HG03354 (cell line): Measurements from ENCODE around the gene STARD5.

ENCODE experiments used
- ATAC-seq: cut with Tn5 transposase; IDR thresholded peaks from one replicate; pipeline ENCODE4 v1.9.1; 2021; ENCODE audit warnings: mild to moderate bottlenecking; ENCODE audit not compliant: unreplicated experiment, poor library complexity, severe bottlenecking

The STARD5 gene

DNA sequence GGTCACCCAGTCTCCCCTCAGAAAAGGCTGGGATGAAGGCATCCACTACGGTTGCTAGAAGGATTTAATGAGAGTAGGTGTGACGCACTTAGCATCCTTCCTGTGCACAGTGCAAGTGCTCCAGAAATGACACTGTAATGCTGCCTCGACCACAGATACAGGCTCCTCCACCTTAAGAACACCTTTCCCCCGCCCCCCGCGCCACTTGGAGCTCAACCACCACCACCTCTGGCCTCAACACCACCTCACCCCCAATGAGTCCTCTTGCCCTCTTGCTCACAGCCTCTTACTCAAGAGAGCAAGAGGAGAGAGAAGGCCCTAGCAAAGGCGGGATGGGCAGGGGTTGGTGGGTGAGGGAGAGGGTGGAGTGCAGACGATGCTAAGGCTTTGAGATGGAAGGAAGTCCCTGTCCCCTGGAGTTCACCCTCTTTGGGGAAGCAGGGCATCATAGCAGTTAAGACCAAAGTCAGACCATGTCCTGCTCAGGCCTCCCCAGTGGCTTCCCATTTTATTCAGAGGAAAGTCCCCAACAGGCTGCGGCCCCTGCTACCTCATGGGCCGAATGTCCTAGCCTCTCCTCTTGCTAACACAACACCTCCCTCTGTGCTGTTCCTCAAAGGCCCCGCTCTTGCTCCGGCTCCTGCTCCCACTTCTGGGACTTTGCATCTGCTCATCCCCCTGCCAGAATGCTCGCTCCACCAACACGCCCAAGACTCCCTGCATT is 8.3 kb downstream of the STARD5 start:
- no peak for ATAC-seq

DNA sequence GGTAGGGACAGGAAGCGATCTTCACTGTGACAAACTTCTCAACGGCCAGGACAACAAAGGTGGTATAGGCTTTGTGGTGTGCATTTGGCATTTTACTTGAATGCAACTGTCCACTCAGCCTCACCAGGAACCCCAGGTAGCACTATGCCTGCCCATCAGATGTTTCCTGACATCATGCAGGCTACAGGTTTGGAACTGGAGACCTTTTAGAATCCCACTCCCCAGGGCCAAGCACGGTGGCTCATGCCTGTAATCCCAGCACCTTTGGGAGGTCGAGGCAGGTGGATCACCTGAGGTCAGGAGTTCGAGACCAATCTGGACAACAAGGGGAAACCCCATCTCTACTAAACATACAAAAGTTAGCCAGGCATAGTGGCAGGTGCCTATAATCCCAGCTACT is 9.6 kb downstream of the STARD5 start:
- no peak for ATAC-seq

DNA sequence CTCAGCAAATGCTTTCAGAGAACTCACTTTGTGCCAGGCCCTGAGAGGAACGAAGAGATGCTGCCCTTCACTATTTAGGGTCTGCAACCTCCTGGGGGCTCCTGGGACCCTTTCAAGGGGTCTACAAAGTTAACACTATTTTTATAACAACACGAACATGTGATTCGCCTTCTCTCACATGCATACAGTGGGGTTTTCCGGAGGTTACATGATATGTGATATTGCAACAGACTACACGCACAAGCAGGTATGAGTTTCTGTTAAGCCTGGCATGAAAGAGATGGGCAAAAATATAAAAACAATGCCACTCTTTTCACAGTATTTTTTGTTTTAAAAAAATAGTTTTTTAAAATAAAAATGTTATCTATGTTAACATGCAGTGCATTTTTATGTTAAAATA is 10.3 kb downstream of the STARD5 start:
- ATAC-seq: no peak

DNA sequence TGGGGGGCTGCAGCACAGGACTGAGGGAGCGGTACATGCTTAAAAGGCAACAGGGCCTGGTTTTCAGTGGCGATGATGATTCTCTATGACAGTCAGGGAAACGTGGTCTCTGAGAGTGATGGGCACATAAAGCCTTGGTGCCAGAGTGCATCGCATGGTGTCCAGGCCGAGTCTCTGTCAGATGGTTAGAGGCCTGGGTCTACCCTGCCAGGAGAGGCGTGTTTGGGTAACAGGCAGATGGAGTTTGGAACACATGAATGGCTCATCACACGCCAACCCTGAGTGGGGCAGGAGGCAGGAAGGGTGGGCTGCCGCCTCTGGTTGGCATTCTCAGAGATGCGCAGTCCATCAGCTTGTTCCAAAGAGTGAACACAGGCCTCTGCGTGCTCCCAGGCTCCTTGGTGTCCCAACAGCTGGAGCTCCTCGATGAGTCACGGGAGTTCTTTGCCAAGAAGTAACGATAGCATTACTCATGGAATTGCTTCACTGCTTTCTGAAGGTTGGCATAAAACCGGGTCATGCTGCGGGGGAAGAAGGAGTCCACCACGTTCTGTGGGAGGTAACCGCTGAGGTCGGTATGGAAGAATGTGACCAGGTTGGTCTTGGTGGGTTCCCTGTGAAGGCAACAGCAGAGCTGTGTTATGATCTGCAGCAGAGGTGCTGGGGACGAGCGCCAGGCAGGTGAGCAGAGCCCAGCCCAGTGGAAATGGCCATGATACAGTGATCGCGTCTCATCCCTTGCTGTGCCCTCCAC is 11.0 kb downstream of the STARD5 start:
- ATAC-seq: no peak

DNA sequence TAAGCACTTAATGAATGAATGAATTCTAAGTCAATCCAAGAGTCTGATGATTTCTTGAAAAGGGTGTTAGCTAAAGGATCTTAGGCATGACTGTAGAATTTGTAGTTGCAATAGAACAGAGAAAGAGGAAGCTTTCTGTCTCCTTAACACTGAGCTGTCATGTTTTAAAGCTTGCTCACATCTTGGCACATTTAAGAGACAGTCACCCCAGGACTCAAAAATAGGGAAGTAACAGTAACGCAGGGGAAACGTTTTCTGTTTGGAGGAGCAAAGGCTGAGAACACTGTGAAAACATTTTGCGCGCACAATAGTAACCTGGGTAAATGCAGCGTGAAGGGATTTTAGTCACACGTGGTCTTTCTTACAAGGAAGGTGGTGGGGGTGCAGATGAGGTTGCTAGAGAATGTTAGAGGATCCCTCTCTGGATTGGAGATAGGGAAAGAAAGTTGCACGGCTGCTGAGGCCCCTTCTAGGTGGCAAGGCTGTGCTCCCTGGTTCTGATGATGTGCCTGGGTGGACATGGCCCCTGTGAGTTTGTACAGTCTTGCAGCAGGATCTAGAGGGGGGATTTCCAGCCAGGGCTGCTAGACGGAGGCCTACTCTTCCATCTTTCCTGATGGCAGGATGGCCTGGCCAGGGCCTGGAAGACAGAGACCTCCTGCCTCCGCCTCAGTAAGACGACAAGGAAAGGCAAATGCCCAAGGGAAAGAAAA is 12.0 kb downstream of the STARD5 start:
- peak; percentile 62 for ATAC-seq

DNA sequence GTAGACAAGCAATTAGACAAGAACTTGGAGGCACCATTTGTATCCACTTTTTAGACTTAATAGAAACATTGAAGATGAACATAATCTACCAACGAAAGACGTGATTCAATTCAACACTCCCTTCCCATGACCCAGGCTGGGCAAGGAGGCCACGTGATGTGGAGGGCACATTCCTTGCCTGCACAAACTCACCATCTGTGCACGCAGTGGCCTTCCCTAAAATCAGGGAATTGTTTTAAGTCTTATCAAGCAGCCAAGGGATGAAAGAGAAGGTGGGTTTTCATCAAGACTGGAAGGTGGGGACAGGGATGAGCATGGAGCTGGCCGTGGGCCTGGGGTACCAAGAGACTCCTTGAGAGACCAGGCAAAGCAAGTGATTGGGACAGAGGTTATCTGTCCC is 13.5 kb downstream of the STARD5 start:
- ATAC-seq: no peak

DNA sequence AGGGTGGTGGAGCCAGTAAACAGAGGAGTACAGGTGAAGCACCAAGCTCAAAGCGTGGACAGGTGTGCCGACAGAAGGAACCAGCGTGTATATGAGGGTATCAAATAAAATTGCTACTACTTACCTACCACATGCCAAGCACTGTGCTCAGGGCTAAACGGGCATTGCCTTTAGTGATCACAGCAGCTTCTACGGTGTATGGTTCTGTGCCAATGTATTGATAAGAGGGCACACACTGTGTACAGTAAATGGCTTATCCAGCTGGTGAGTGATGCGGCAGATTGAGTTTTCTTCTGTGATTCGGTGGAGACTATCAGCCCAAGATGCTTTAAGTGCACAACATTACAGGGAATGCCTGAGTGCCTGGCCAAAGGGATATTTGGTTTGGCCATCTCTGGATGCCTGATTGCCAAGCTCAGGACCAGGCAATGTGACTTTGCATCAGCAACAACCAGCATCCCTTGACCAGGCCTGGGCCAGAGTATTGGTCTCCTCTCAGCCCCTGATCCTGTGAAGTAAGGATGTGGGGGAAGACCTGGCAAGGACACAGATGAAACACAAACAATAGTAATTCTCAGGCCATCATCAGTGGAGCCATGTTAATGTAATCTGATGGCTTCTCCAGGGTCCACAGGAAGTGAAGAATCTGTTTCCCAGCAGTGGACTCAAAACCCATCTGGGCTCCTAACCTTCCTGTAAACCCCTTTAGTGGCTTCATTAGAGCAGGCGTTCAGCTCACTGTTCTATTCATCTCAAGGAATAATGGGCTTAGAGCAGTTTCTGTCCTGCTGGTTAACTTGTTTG is 14.1 kb downstream of the STARD5 start:
- ATAC-seq: no peak

DNA sequence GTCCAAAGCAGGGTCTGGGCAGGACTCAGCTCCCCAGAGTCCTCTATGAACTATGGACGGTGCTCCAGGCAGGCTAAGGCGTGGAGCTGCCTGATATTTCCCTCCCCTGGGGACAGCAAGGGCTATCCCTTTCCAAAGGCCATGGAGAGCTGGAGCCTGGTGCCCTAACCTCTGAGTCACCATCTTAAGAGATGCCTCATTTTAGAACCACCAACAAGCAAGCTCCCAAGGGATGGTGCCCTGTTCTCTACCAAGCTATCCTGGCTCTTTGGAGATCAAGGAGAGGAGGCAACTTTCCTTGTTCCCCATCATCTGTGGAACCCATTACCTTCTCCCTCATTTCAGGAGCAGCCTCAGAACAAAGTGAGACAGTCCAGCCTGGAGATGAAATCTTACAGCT is 15.7 kb downstream of the STARD5 start:
- ATAC-seq: no peak

DNA sequence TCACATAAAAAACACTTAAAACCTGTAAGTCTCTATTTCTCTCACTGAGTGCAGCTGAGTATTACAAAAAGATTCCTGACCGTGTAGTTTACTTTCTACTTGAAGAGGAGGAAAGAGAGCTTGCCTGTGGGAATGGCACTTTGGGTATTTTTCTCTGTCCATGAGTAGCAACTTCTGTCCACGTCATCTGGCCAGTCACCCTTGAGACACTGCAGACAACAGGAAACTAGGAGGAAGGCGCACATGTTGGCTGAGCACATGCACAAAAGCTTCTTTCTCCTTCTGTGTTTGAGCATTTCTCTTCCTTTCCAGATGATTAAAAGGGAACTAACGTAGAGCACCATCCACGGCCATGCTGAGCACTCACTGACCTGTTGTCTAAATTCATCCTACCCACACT is 19.7 kb downstream of the STARD5 start:
- no peak for ATAC-seq

DNA sequence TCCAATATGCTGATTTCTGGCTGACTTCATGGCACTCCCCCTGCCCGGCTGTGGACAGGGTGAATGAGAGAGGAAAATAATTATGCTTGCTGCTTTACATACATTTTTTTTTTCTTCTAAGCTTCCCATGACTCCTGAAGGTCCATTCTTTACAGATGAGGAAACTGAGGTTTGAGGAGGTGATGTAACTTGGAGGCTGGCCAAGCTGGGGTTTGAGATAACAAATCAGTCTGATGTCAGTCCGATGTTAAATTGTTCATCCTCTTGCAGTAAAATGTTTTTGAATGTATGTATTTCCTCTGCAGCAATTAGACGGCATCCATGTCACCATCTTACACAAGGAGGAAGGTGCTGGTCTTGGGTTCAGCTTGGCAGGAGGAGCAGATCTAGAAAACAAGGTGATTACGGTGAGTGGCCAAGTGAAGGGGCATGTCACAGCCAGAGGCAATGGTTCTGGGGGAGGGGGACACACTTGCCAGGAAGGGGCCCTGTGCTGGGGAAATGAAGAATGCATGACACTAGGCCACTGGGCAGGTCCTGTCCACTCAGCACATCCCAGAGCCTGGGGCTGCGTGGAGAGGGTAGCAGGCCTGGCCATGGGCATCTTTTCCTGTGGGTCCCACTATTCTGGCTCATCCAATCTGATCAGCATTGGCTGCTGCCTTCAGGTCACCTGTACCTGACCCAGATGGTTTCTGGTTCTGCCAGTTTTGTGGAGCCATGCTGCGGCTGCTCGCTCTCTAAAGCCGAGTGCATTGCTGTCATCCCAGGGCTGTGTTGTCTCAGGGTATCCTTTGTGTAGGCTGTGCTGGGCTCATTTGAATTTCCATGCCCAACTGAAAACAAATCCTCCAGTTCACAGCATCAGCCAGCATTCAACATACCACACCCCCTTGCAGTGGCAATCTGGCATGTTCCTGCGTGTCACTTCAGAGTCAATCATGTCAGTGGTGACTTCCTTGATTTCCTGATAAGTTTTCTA is 20.4 kb downstream of the STARD5 start:
- ATAC-seq: no peak

DNA sequence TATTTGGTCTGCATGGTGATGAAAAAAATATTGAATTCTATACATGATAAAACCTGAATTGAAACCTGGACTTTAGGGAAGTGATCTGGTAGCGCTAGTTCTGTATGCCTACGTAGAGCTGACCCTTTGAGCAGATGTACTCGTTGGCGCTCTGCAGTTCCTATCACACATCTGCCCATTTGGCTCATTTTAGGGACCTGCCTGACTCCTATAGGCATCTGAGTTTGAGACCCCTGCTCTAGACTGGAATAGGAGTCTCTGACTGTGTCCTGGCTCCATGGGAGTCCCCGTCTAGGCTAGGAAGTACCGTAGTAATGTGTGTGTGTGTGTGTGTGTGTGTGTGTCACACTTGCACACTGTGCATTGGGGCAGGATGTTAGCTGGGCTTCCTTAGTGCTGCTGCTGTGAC is 21.2 kb downstream of the STARD5 start:
- peak; percentile 16 for ATAC-seq

DNA sequence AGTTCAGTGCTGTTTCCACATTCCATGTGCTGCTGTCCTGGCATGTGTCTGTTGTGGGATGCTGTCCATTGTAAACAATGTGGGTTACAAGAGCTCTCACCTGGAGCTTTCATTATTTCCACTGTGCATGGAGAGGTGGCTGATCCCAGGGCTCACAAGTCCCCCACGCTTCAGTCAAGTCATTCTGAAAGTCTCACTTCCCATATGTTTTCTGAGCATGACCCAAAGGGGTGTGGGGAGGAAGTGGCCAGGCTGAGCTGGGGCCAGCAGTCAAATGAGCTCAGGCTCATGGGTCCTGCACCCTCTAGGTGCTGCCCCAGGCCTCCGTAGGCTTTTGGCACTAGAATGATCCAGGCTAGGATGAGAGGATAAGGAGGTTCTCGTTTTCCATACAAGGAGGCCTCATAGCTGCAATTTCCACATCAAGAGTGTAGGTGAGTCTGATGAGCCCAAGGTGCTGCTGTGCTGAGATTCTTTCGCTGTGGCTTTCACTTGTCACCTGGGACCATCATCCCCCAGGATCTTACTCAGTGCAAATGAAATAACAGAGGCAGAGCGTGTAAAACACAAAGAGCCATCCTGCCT is 22.0 kb downstream of the STARD5 start:
- ATAC-seq: peak; percentile 83

DNA sequence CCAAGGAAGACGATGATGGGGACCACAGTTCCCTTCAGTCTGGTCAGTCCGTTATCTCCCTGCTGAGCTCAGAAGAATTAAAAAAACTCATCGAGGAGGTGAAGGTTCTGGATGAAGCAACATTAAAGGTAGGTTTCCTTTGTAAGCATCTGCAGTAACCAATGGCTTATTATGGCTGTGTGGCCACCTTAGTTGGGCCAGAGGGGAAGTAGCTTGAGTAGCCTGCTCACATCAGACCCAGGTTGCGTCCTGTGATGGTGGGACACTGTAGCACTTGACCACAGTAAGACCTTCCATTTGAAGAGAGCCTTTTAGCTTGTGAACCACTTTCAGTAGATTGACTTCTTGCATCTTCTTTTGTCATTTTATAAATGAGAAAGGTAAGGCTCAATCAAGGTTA is 22.6 kb downstream of the STARD5 start:
- peak; percentile 23 for ATAC-seq

DNA sequence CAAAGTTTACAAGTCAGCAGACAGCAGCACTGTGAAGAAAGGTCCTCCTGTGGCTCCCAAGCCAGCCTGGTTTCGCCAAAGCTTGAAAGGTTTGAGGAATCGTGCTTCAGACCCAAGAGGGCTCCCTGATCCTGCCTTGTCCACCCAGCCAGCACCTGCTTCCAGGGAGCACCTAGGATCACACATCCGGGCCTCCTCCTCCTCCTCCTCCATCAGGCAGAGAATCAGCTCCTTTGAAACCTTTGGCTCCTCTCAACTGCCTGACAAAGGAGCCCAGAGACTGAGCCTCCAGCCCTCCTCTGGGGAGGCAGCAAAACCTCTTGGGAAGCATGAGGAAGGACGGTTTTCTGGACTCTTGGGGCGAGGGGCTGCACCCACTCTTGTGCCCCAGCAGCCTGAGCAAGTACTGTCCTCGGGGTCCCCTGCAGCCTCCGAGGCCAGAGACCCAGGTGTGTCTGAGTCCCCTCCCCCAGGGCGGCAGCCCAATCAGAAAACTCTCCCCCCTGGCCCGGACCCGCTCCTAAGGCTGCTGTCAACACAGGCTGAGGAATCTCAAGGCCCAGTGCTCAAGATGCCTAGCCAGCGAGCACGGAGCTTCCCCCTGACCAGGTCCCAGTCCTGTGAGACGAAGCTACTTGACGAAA is 24.2 kb downstream of the STARD5 start:
- ATAC-seq: no peak

DNA sequence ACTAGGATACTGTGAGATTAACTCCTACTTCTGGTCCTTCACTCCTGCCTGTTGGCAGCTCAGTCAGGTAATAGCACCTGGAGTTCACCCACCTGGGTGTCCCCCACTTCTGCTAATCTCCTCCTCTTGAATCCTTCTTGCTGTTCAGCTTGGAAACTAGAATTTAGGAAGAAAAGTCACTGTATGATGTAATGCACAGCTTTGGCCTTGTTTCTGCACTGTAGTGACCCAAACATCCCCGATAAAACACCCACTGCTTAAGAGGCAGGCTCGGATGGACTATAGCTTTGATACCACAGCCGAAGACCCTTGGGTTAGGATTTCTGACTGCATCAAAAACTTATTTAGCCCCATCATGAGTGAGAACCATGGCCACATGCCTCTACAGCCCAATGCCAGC is 24.8 kb downstream of the STARD5 start:
- no peak for ATAC-seq

DNA sequence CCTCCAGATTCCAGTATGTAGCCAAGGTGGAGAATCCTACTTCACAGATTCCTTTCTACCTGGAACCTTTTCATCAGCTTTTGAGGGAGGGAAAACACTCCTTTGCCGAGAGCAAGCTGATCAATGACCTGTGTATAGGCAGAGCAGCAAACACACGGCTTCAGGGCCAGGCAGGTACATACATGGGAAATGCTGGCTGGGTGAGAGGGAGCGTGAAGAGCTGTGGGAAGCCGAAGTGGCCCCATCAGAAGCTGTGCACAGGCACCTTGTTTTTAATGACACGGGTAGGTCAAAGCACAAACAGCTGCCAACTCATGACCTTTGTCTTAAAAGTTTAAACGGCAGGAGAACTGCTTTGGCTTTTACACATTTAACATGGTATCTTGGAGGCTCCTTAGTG is 25.3 kb downstream of the STARD5 start:
- ATAC-seq: no peak

DNA sequence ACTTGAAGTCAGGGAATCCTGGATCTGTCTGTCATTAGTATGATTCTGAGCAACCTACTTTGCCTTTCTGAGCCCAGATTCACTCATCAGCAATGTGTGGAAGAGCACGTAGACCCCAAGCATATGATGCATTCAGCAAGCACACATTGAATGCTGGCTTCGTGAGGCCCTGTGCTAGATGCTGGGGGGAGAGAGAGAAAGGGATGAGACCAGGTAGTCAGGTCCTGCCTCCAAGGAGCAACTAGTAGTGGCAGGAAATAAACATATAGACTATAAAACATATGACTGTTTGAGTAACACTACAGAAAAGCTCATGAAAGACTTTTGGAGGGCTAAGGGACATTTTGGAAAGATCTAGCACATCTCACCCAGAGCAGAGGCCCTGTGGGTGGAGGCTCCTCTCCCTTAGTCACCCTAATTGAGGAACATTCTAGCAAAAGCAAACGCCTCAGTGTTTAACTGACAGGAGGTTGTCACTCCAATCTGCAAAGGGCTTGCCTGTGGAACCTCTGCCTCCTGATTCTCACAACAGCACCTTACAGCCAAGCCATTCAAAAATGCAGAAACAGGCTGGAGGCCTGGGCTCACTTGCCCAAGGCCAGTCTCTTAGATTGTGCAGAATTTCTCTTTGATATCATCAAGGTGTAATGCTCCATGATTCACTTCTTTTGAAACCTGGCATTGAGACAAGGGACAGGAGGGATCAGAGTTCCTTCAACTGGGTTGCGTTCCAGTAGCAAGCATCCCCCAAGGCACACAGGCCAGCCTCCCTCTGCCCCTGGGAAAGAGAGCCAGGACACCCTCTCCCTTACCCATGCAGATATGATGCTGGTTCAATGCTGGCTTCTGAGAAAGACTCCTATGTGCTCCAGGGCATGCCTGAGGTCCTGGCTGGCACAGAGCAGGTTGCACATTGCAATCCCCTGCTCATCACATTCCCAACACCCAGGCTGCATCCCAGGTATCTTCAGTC is 26.1 kb downstream of the STARD5 start:
- ATAC-seq: no peak
